ENCODE measurements around the gene FAM3B. TPM values are rescaled to one million over a fixed set of nuclear protein-coding genes. Genes with fewer than 3 reads are reported as not detected.

The FAM3B gene
- total and polyA plus RNA-seq, 9 of the 15 experiments (the other 6 are each of a cell fraction or from before 2014, with no cell fraction given), result 0.04 to 0.18 (median 0.12) TPM; not detected in 5

DNA sequence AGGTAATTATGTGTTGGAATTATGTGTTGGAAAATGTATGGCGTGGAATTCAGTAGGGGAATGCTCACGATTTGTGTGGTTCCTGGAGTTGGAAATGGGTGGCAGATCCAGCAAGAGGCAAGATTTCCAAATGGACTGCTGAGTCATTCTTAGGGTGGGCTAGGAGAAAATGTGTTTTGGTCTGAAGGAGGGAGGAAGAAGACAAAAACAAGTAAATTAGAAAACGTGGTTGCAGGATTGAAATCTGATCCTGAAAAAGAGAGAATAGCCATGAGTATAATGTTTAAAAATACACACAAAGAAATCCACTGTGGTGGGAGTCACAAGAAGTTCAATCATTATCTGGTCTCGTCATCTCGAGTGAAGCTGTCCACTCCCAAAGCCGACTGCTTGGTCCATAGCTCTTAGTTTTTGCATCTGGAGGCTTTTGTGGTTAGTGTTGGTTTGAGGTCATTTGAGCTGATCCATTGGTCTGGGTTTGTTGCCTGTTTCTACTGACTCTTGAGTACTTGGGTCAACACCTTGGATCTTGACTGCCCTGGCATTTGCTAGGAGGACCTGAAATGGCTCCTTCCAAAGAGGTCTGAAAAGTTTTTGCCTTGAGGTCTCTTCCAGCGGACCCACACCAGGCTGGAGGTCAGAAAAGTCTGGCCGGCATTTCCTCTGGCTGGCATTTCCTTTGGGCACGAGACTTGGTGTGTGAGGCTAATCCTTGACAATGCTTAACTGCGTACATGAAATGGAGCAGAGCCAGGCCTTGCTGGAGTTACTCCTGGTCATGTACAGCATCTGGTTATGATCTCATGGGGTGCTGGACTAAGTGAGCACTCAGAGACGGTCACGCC is 54.5 kb downstream of the FAM3B start:
- BruUV-seq (replicated peaks), result no TSS peak
- intact Hi-C loops (cut with micrococcal nuclease) (no loop called here), in situ Hi-C loops (cut with MboI) (no loop called here)
- FAIRE-seq (peak; percentile 44), DNase-seq (ENCODE audit: extremely low read depth in 1 of 4, low spot score in 3 of 4) (no peak), ATAC-seq (no peak)
- POLR2A ChIA-PET, result no interaction called here
- H3K36me3 ChIP-seq (ENCODE audit: control insufficient read depth, insufficient read depth, low read length), result no peaks in the 10 kb centered on the region
- no peak overlapping the region for H3K4me2 ChIP-seq (ENCODE audit: insufficient read depth, low read length)
- no peaks in the 10 kb centered on the region for H3K79me2 ChIP-seq (ENCODE audit: control insufficient read depth, insufficient read depth, low read length)
- H3K9me1 ChIP-seq (ENCODE audit: control insufficient read depth, insufficient read depth, low read length), result no peaks in the 10 kb centered on the region
- no peak overlapping the region for H3K9ac ChIP-seq (ENCODE audit: insufficient read depth in 1 of 2, low read depth in 2 of 2, low read length in 2 of 2)
- CTCF ChIA-PET (ENCODE audit: low intra/inter-chr PET ratio), result no interaction called here
- H2AFZ ChIP-seq (ENCODE audit: low read depth, low read length), result no peak overlapping the region
- H3K27me3 ChIP-seq (ENCODE audit: control insufficient read depth in 2 of 2, insufficient read depth in 2 of 2, low read length in 2 of 2), result peaks cover 28 to 50% of the 10 kb centered on the region in 2 experiments; a peak in 4 of 5 replicates
- no peak overlapping the region for H3K27ac ChIP-seq (ENCODE audit: extremely low read depth, low read depth, low read length)
- H3K4me1 ChIP-seq (replicated peaks in 1 of 2; ENCODE audit: control insufficient read depth in 2 of 2, insufficient read depth in 2 of 2, low read length in 2 of 2), result no peaks in the 10 kb centered on the region
- H3K9me3 ChIP-seq (replicated peaks; ENCODE audit: control insufficient read depth, insufficient read depth, low read depth, low read length), result no peaks in the 10 kb centered on the region
- no peak overlapping the region for H3K4me3 ChIP-seq
- under 1% methylated on average over 12 of the region's 12 CpGs for WGBS (ENCODE audit: insufficient coverage, low coverage, missing lambda C conversion rate)
- TF ChIP-seq, protein P1, sequence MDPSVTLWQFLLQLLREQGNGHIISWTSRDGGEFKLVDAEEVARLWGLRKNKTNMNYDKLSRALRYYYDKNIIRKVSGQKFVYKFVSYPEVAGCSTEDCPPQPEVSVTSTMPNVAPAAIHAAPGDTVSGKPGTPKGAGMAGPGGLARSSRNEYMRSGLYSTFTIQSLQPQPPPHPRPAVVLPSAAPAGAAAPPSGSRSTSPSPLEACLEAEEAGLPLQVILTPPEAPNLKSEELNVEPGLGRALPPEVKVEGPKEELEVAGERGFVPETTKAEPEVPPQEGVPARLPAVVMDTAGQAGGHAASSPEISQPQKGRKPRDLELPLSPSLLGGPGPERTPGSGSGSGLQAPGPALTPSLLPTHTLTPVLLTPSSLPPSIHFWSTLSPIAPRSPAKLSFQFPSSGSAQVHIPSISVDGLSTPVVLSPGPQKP (CRISPR knock-in tag; IDR thresholded peaks at IDR 0.05), result no peak
- TF ChIP-seq MAFG (tag; conservative IDR thresholded peaks at IDR 0.05) (peak; percentile 65), ZBTB7A (IDR thresholded peaks at IDR 0.05; ENCODE audit: borderline replicate concordance, control insufficient read depth, low read depth, low read length) (no peak), ZNF143 (CRISPR knock-in tag; IDR thresholded peaks at IDR 0.05) (no peak), EWSR1 (IDR thresholded peaks at IDR 0.05; ENCODE audit: borderline replicate concordance, low read depth, partially characterized antibody) (no peak), NFE2L1 (tag; IDR thresholded peaks at IDR 0.05; ENCODE audit: borderline replicate concordance, low read depth) (peak; percentile 32; the same call in 1 of the 2 replicates), ZNF316 (IDR thresholded peaks at IDR 0.05) (0 out of 2 replicates have a peak, but pooled peaks have one; percentile 3), CSDE1 (IDR thresholded peaks at IDR 0.05) (no peak), BRD9 (IDR thresholded peaks at IDR 0.05; ENCODE audit: low read depth, partially characterized antibody) (no peak), TAF15 (IDR thresholded peaks at IDR 0.05; ENCODE audit: low read depth, low read length) (no peak)
- TF ChIP-seq, protein P2, sequence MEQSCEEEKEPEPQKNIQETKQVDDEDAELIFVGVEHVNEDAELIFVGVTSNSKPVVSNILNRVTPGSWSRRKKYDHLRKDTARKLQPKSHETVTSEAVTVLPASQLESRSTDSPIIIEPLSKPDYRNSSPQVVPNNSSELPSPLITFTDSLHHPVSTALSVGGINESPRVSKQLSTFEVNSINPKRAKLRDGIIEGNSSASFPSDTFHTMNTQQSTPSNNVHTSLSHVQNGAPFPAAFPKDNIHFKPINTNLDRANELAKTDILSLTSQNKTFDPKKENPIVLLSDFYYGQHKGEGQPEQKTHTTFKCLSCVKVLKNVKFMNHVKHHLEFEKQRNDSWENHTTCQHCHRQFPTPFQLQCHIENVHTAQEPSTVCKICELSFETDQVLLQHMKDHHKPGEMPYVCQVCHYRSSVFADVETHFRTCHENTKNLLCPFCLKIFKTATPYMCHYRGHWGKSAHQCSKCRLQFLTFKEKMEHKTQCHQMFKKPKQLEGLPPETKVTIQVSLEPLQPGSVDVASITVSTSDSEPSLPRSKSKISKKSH (CRISPR knock-in tag; IDR thresholded peaks at IDR 0.05), result no peak
- TF ChIP-seq, protein P3, sequence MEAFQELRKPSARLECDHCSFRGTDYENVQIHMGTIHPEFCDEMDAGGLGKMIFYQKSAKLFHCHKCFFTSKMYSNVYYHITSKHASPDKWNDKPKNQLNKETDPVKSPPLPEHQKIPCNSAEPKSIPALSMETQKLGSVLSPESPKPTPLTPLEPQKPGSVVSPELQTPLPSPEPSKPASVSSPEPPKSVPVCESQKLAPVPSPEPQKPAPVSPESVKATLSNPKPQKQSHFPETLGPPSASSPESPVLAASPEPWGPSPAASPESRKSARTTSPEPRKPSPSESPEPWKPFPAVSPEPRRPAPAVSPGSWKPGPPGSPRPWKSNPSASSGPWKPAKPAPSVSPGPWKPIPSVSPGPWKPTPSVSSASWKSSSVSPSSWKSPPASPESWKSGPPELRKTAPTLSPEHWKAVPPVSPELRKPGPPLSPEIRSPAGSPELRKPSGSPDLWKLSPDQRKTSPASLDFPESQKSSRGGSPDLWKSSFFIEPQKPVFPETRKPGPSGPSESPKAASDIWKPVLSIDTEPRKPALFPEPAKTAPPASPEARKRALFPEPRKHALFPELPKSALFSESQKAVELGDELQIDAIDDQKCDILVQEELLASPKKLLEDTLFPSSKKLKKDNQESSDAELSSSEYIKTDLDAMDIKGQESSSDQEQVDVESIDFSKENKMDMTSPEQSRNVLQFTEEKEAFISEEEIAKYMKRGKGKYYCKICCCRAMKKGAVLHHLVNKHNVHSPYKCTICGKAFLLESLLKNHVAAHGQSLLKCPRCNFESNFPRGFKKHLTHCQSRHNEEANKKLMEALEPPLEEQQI (IDR thresholded peaks at IDR 0.05), result no peak
- H4K20me1 ChIP-seq (replicated peaks; ENCODE audit: control insufficient read depth, insufficient read depth, low read length), result no peaks in the 10 kb centered on the region
